HG03432 (cell line): Measurements from ENCODE around the gene PALD1.

Experiments
- ATAC-seq: cut with Tn5 transposase; IDR thresholded peaks from one replicate; pipeline ENCODE4 v1.9.1; 2021; ENCODE audit warnings: mild to moderate bottlenecking, moderate library complexity; ENCODE audit not compliant: unreplicated experiment

The PALD1 gene

GRCh38 chr10:70457759-70458305, 20.7 kb upstream of the PALD1 start:
- no peak for ATAC-seq

GRCh38 chr10:70458329-70459060, 20.1 kb upstream of the PALD1 start:
- ATAC-seq = no peak

- ATAC-seq = no peak
Observed at GRCh38 chr10:70459061-70459773, 19.4 kb upstream of the PALD1 start.

- ATAC-seq = no peak
Observed at GRCh38 chr10:70459774-70460490, 18.6 kb upstream of the PALD1 start.

- ATAC-seq = no peak
Observed at GRCh38 chr10:70461397-70462348, 16.9 kb upstream of the PALD1 start.

- ATAC-seq = no peak
Observed at GRCh38 chr10:70462349-70462984, 16.1 kb upstream of the PALD1 start.

GRCh38 chr10:70465278-70465677, 13.3 kb upstream of the PALD1 start:
- no peak for ATAC-seq

- ATAC-seq = no peak
Observed at GRCh38 chr10:70465832-70466231, 12.7 kb upstream of the PALD1 start.

- ATAC-seq = no peak
Observed at GRCh38 chr10:70466951-70467350, 11.6 kb upstream of the PALD1 start.

- no peak for ATAC-seq
Observed at GRCh38 chr10:70472799-70473454, 5.6 kb upstream of the PALD1 start.

- no peak for ATAC-seq
Observed at GRCh38 chr10:70474780-70475179, 3.8 kb upstream of the PALD1 start.

- no peak for ATAC-seq
Observed at GRCh38 chr10:70475661-70476060, 2.9 kb upstream of the PALD1 start.

GRCh38 chr10:70476249-70477035, 2.1 kb upstream of the PALD1 start:
- no peak for ATAC-seq

GRCh38 chr10:70477661-70478162, 855 bp upstream of the PALD1 start:
- peak; percentile 41 for ATAC-seq

GRCh38 chr10:70479165-70479581, 606 bp downstream of the PALD1 start:
- peak; percentile 7 for ATAC-seq

- no peak for ATAC-seq
Observed at GRCh38 chr10:70479626-70480238, 1.2 kb downstream of the PALD1 start.

GRCh38 chr10:70480239-70480861, 1.8 kb downstream of the PALD1 start:
- ATAC-seq = no peak
